ENCODE measurements around the gene UBL4B. TPM values are rescaled to one million over a fixed set of nuclear protein-coding genes. Genes with fewer than 3 reads are reported as not detected.

UBL4B gene
- total and polyA plus RNA-seq, 2 donors (not counting 3 experiments of a cell fraction or from before 2014, with no cell fraction given), result not detected

DNA sequence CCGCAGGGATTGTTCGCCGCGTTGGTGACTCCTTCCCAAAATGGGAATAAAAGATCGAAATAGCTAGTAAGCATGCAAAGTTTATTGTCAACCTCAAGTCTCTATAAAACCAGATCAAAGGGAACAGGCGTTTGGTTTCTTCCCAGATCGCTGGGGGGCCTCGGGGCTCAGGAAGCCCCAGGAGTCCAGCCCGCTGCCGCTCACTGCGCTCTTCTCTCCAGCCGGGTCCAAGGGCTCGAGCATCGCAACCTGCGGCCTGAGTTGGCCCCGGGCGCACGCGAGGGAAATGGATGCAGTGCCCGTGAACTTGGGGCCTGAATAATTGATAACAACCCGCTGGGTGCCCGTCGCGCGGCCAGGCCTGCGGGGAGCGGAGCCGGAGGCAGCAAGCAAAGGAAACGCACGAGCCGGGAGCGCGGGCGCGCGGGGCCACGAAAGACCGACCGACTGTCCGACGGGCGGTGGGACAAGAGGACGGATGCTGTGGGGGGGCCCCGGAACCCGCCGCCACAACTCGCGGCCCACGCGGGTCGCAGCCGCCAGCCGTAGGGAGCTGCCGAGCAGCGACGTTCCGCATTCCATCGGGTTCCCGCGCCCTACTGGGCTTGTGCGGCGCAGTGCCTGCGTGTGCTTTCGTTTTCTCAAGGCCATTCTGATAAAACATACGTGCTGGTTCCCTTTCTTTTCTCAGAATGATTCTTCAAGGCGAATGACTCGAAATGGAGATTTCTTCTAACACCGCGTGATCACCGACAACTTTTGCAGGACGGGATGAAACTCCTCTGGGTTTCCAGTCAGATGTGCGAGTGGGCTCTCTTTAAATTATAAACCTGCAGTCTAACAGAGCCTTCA lies 27.8 kb upstream of the UBL4B start:
- Histone ChIP-seq H3K79me2 (ENCODE audit: control insufficient read depth, insufficient read depth, low read length) (no peaks in the 10 kb centered on the region), H3K4me3 (replicated peaks in 1 of 3; ENCODE audit: insufficient read depth in 1 of 3, low read depth in 1 of 3, low read length in 3 of 3) (peak overlapping the region; percentile 13 to 46 (median 21)), H3K27ac (ENCODE audit: insufficient read depth, low read depth, low read length) (no peak overlapping the region), H4K20me1 (replicated peaks; ENCODE audit: control insufficient read depth, extremely low read depth, insufficient read depth, low read length) (no peaks in the 10 kb centered on the region), H3K9me1 (replicated peaks; ENCODE audit: control insufficient read depth, extremely low read depth, insufficient read depth, low read length) (no peaks in the 10 kb centered on the region), H3K4me2 (ENCODE audit: insufficient read depth, low read length) (peak overlapping the region; percentile 70), H3K4me1 (ENCODE audit: control insufficient read depth, extremely low read depth, insufficient read depth, low read length) (peaks cover 6% of the 10 kb centered on the region), H3K27me3 (ENCODE audit: control insufficient read depth in 2 of 2, insufficient read depth in 2 of 2, low read length in 2 of 2) (peaks cover 53 to 58% of the 10 kb centered on the region in 2 experiments), H3K9ac (replicated peaks; ENCODE audit: extremely low read depth, insufficient read depth, low read length) (no peak overlapping the region), H3K36me3 (ENCODE audit: control insufficient read depth in 2 of 2, extremely low read depth in 1 of 2, insufficient read depth in 2 of 2, low read length in 2 of 2) (no peaks in the 10 kb centered on the region), H3K9me3 (replicated peaks; ENCODE audit: control insufficient read depth, insufficient read depth, low read length) (no peaks in the 10 kb centered on the region), H2AFZ (ENCODE audit: low read depth, low read length) (peak overlapping the region; percentile 39)
- no TSS peak for BruUV-seq (replicated peaks)
- FAIRE-seq, result no peak
- intact Hi-C loops (cut with micrococcal nuclease), result no loop called here
- ChIA-PET POLR2A (no interaction called here), CTCF (no interaction called here)
- dilution Hi-C loops (cut with MboI; ENCODE audit: extremely low pct_ligation_motif_present, low sequenced_read_pairs), result no loop called here
- DNase-seq (ENCODE audit: low read depth, low spot score), result peak; percentile 19
- TF ChIP-seq EZH2 (IDR thresholded peaks at IDR 0.05; ENCODE audit: borderline replicate concordance, low read depth, low read length, severe bottlenecking) (peak; percentile 95), JUN (IDR thresholded peaks at IDR 0.05; ENCODE audit: borderline replicate concordance, insufficient read depth, insufficient read length, low read depth) (no peak)

DNA sequence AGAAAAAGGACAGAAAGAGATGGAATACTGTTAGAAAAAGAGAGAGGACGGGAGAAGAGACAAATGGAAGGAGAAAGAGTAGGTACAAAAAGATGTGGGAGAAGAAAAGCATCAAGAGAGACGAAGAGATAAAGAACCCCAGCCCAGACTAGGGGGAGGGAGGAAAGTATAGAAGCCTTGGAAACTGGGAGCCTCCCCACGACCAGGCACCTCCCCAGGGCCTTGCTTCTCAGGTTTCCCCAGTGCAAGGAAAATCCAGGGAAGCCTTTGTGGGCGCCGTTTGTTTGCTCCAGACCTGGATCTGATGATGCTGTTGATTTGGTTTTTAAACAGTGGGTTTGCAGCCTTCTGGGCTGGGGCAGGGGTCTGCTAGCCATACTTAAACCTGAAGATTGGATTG lies 26.6 kb upstream of the UBL4B start:
- BruUV-seq (replicated peaks), result no TSS peak
- H3K27ac ChIP-seq (ENCODE audit: insufficient read depth, low read depth, low read length), result no peak overlapping the region
- H3K4me2 ChIP-seq (ENCODE audit: insufficient read depth, low read length), result no peak overlapping the region
- peaks cover 50 to 58% of the 10 kb centered on the region in 2 experiments for H3K27me3 ChIP-seq (ENCODE audit: control insufficient read depth in 2 of 2, insufficient read depth in 2 of 2, low read length in 2 of 2)
- no peaks in the 10 kb centered on the region for H3K9me3 ChIP-seq (replicated peaks; ENCODE audit: control insufficient read depth, insufficient read depth, low read length)
- intact Hi-C loops (cut with micrococcal nuclease) (no loop called here), dilution Hi-C loops (cut with MboI; ENCODE audit: extremely low pct_ligation_motif_present, low sequenced_read_pairs) (no loop called here)
- H3K79me2 ChIP-seq (ENCODE audit: control insufficient read depth, insufficient read depth, low read length), result no peaks in the 10 kb centered on the region
- no peaks in the 10 kb centered on the region for H3K36me3 ChIP-seq (ENCODE audit: control insufficient read depth in 2 of 2, extremely low read depth in 1 of 2, insufficient read depth in 2 of 2, low read length in 2 of 2)
- H2AFZ ChIP-seq (ENCODE audit: low read depth, low read length), result no peak overlapping the region
- TF ChIP-seq POLR2AphosphoS5 (IDR thresholded peaks at IDR 0.05; ENCODE audit: insufficient read depth, low read depth, low read length) (no peak), MYC (IDR thresholded peaks at IDR 0.05; ENCODE audit: low read depth, low read length) (no peak), GATA2 (IDR thresholded peaks at IDR 0.05; ENCODE audit: insufficient read depth, insufficient read length, low read depth, low read length) (no peak), JUN (IDR thresholded peaks at IDR 0.05; ENCODE audit: borderline replicate concordance, insufficient read depth, insufficient read length, low read depth) (no peak), EZH2 (IDR thresholded peaks at IDR 0.05; ENCODE audit: borderline replicate concordance, low read depth, low read length, severe bottlenecking) (no peak), POLR2A (IDR thresholded peaks at IDR 0.05; ENCODE audit: low read depth, low read length) (no peak), FOS (IDR thresholded peaks at IDR 0.05; ENCODE audit: borderline replicate concordance, insufficient read depth, low read length) (no peak)
- TF ChIP-seq, protein P1, sequence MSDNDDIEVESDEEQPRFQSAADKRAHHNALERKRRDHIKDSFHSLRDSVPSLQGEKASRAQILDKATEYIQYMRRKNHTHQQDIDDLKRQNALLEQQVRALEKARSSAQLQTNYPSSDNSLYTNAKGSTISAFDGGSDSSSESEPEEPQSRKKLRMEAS (IDR thresholded peaks at IDR 0.05; ENCODE audit: insufficient read depth, insufficient read length), result no peak
- TF ChIP-seq, protein P2, sequence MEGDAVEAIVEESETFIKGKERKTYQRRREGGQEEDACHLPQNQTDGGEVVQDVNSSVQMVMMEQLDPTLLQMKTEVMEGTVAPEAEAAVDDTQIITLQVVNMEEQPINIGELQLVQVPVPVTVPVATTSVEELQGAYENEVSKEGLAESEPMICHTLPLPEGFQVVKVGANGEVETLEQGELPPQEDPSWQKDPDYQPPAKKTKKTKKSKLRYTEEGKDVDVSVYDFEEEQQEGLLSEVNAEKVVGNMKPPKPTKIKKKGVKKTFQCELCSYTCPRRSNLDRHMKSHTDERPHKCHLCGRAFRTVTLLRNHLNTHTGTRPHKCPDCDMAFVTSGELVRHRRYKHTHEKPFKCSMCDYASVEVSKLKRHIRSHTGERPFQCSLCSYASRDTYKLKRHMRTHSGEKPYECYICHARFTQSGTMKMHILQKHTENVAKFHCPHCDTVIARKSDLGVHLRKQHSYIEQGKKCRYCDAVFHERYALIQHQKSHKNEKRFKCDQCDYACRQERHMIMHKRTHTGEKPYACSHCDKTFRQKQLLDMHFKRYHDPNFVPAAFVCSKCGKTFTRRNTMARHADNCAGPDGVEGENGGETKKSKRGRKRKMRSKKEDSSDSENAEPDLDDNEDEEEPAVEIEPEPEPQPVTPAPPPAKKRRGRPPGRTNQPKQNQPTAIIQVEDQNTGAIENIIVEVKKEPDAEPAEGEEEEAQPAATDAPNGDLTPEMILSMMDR (IDR thresholded peaks at IDR 0.05; ENCODE audit: extremely low read depth in 1 of 2, insufficient read depth in 1 of 2, low read depth in 1 of 2, low read length in 2 of 2), result no peak
- FAIRE-seq (no peak), DNase-seq (ENCODE audit: low read depth, low spot score) (no peak)
- H3K9ac ChIP-seq (replicated peaks; ENCODE audit: extremely low read depth, insufficient read depth, low read length), result no peak overlapping the region
- H4K20me1 ChIP-seq (replicated peaks; ENCODE audit: control insufficient read depth, extremely low read depth, insufficient read depth, low read length), result no peaks in the 10 kb centered on the region
- no peaks in the 10 kb centered on the region for H3K9me1 ChIP-seq (replicated peaks; ENCODE audit: control insufficient read depth, extremely low read depth, insufficient read depth, low read length)
- H3K4me1 ChIP-seq (ENCODE audit: control insufficient read depth, extremely low read depth, insufficient read depth, low read length), result peaks cover 6% of the 10 kb centered on the region
- no peak overlapping the region for H3K4me3 ChIP-seq (replicated peaks in 1 of 3; ENCODE audit: insufficient read depth in 1 of 3, low read depth in 1 of 3, low read length in 3 of 3)
- ChIA-PET CTCF (interaction anchor here (1.4 to 8.3 kb wide), 2 partner anchors 17 to 375 kb away, joined by 6 to 272 read pairs; no protein-coding TSS in a partner anchor), POLR2A (no interaction called here)

Data from endothelial cell of umbilical vein (primary cell).